SK-N-SH (cell line): ENCODE data around the gene SPTBN1. TPM values are rescaled to one million over a fixed set of nuclear protein-coding genes. Genes with fewer than 3 reads are reported as not detected.

ENCODE experiments used
- CTCF ChIA-PET: fragments of 300-600, 350-600 bp; formaldehyde crosslinking; extraction: SDS; loops from one replicate; lab custom pipeline; 2021; lab: Yijun Ruan, JAX
- POLR2A ChIA-PET: fragments of 350-600 bp; sonication (Branson Sonifier 250); formaldehyde crosslinking; extraction: SDS; loops from one replicate; lab custom pipeline; 2020; ENCODE audit warnings: antibody characterized with exemption, inconsistent platforms; lab: Yijun Ruan, JAX
- DNase-seq: peaks from one replicate; pipeline ENCODE4 v3.0.0; 2012
- H2AFZ ChIP-seq: fragments of 200-600 bp; sonication (generic); 2 replicates; pipeline ENCODE4 v1.8.1; 2016; ENCODE audit warnings: antibody characterized with exemption, mild to moderate bottlenecking, low read depth
- H3F3A ChIP-seq: fragments of 200-600 bp; sonication (generic); replicated peaks from 2 replicates; pipeline ENCODE3; 2016; ENCODE audit warnings: antibody characterized with exemption, mild to moderate bottlenecking; ENCODE audit not compliant: insufficient read depth
- H3K27ac ChIP-seq, 2 experiments: fragments of 200-500 bp in 1 of 2; fragments of 200-600 bp in 1 of 2; sonication (Bioruptor generic) in 1 of 2; sonication (generic), shearing (Covaris generic) in 1 of 2; 2 replicates each; pipeline versions ENCODE4 v1.5.1 to v1.6.1; 2014 to 2016; ENCODE audit warnings: low read depth in 2 of 2, inconsistent platforms in 1 of 2, low read length in 1 of 2, mild to moderate bottlenecking in 1 of 2, mixed read lengths in 1 of 2
- H3K27me3 ChIP-seq: fragments of 200-600 bp; sonication (generic), shearing (Covaris generic); 2 replicates; pipeline ENCODE4 v1.6.1; 2016; ENCODE audit warnings: mixed run types; ENCODE audit not compliant: insufficient read depth
- H3K36me3 ChIP-seq, 2 experiments: fragments of 200-500 bp in 1 of 2; fragments of 200-600 bp in 1 of 2; sonication (Bioruptor generic) in 1 of 2; sonication (generic) in 1 of 2; replicated peaks in 1 of 2; 2 replicates each; pipeline versions ENCODE3 to v1.5.1; 2014 to 2016; ENCODE audit warnings: low read length in 1 of 2, mild to moderate bottlenecking in 1 of 2; ENCODE audit not compliant: insufficient read depth in 2 of 2, control insufficient read depth in 1 of 2
- H3K4me1 ChIP-seq, 2 experiments: fragments of 200-500 bp in 1 of 2; fragments of 200-600 bp in 1 of 2; sonication (Bioruptor generic) in 1 of 2; sonication (generic), shearing (Covaris generic) in 1 of 2; 2 replicates each; pipeline versions ENCODE4 v1.5.1 to v1.6.1; 2014 to 2016; ENCODE audit warnings: low read depth in 1 of 2, low read length in 1 of 2, mixed run types in 1 of 2; ENCODE audit not compliant: insufficient read depth in 2 of 2, control insufficient read depth in 1 of 2
- H3K4me2 ChIP-seq: fragments of 200-600 bp; sonication (generic), shearing (Covaris generic); 2 replicates; pipeline ENCODE4 v1.6.1; 2017; ENCODE audit warnings: mixed run types
- H3K4me3 ChIP-seq, 2 experiments: fragments of 200-500 bp in 1 of 2; fragments of 200-600 bp in 1 of 2; sonication (Bioruptor generic) in 1 of 2; sonication (generic), shearing (Covaris generic) in 1 of 2; 2 replicates each; pipeline versions ENCODE4 v1.5.1 to v1.8.1; 2014 to 2016; ENCODE audit warnings: low read depth in 2 of 2, inconsistent platforms in 1 of 2, low read length in 1 of 2, mild to moderate bottlenecking in 1 of 2, mixed read lengths in 1 of 2, moderate library complexity in 1 of 2
- H3K79me2 ChIP-seq: fragments of 200-600 bp; sonication (generic); 2 replicates; pipeline ENCODE4 v1.8.1; 2017; ENCODE audit warnings: mild to moderate bottlenecking; ENCODE audit not compliant: insufficient read depth
- H3K9ac ChIP-seq: fragments of 200-600 bp; sonication (generic); 2 replicates; pipeline ENCODE4 v1.6.1; 2017; ENCODE audit warnings: mixed run types
- H3K9me2 ChIP-seq: fragments of 200-600 bp; sonication (generic); 2 replicates; pipeline ENCODE4 v1.6.1; 2017; ENCODE audit warnings: mixed run types
- H3K9me3 ChIP-seq: fragments of 200-600 bp; sonication (generic); 2 replicates; pipeline ENCODE4 v1.6.1; 2017; ENCODE audit warnings: mixed run types, mild to moderate bottlenecking, moderate library complexity
- H4K20me1 ChIP-seq: fragments of 200-600 bp; sonication (generic); 2 replicates; pipeline ENCODE4 v1.6.1; 2017; ENCODE audit warnings: mild to moderate bottlenecking, mixed run types; ENCODE audit not compliant: insufficient read depth
- ELF1 ChIP-seq: IDR thresholded peaks from 2 replicates; pipeline ENCODE4 v1.4.0; 2012
- EP300 ChIP-seq, 2 experiments: IDR thresholded peaks; 2 replicates each; pipeline versions ENCODE4 v1.4.0 to v1.6.1; 2012; ENCODE audit warnings: borderline replicate concordance in 1 of 2, low read depth in 1 of 2, low read length in 1 of 2
- EZH2phosphoT487 ChIP-seq: fragments of 200-600 bp; sonication (generic); IDR thresholded peaks from 2 replicates; pipeline ENCODE4 v1.6.1; 2017; ENCODE audit warnings: low read depth, mixed run types, mild to moderate bottlenecking, antibody characterized with exemption, moderate library complexity, borderline replicate concordance
- FOSL2 ChIP-seq: IDR thresholded peaks from 2 replicates; pipeline ENCODE4 v1.4.0; 2012; ENCODE audit warnings: low read depth, mild to moderate bottlenecking, moderate library complexity, borderline replicate concordance
- FOXM1 ChIP-seq: IDR thresholded peaks from 2 replicates; pipeline ENCODE4 v1.4.0; 2012; ENCODE audit warnings: low read depth, mild to moderate bottlenecking
- GABPA ChIP-seq: IDR thresholded peaks from 2 replicates; pipeline ENCODE4 v1.4.0; 2012; ENCODE audit warnings: low read depth, mild to moderate bottlenecking
- GATA2 ChIP-seq: sonication (generic); formaldehyde crosslinking; IDR thresholded peaks from 2 replicates; pipeline ENCODE4 v1.5.0; 2020; ENCODE audit warnings: mild to moderate bottlenecking, missing genetic modification reagents
- MEF2A ChIP-seq: IDR thresholded peaks from 2 replicates; pipeline ENCODE4 v1.4.0; 2012; ENCODE audit warnings: low read depth, borderline replicate concordance
- MXI1 ChIP-seq: IDR thresholded peaks from 2 replicates; pipeline ENCODE4 v1.6.1; 2012; ENCODE audit warnings: mild to moderate bottlenecking, low read depth, low read length, improper control_type of control experiment
- NFIC ChIP-seq: IDR thresholded peaks from 2 replicates; pipeline ENCODE4 v1.4.0; 2012; ENCODE audit warnings: borderline replicate concordance
- NRF1 ChIP-seq: IDR thresholded peaks from 2 replicates; pipeline ENCODE4 v1.6.1; 2012; ENCODE audit warnings: low read depth, mild to moderate bottlenecking, low read length
- PBX3 ChIP-seq: IDR thresholded peaks from 2 replicates; pipeline ENCODE4; 2012
- POLR2AphosphoS5 ChIP-seq: IDR thresholded peaks from 2 replicates; pipeline ENCODE4 v1.6.1; 2012; ENCODE audit warnings: low read depth, low read length
- RCOR1 ChIP-seq: fragments of 150-350 bp; IDR thresholded peaks from 2 replicates; pipeline ENCODE4 v1.6.1; 2017; ENCODE audit warnings: antibody characterized with exemption, low read length
- RFX5 ChIP-seq: IDR thresholded peaks from 2 replicates; pipeline ENCODE4 v1.6.1; 2012; ENCODE audit warnings: mild to moderate bottlenecking, improper control_type of control experiment, low read length
- SIN3A ChIP-seq: IDR thresholded peaks from 2 replicates; pipeline ENCODE4 v1.6.1; 2012; ENCODE audit warnings: low read depth, mild to moderate bottlenecking, low read length, moderate library complexity, borderline replicate concordance
- TCF12 ChIP-seq: IDR thresholded peaks from 2 replicates; pipeline ENCODE4 v1.4.0; 2012
- TEAD4 ChIP-seq: IDR thresholded peaks from 2 replicates; pipeline ENCODE4 v1.4.0; 2012; ENCODE audit warnings: mild to moderate bottlenecking, borderline replicate concordance; ENCODE audit not compliant: insufficient read depth
- YY1 ChIP-seq: IDR thresholded peaks from 2 replicates; pipeline ENCODE4 v1.4.0; 2012; ENCODE audit warnings: low read depth, mild to moderate bottlenecking
- WGBS: methylation state at CpG from one replicate; pipeline ENCODE4 v1.1.6; 2017; ENCODE audit warnings: low lambda C conversion rate; 5-methylcytosine and 5-hydroxymethylcytosine counted together
- polyA plus RNA-seq, 3 experiments: library from polyadenylated mRNA; depleted of rRNA; stranded (reverse); fragments of >200 nt; gene quantifications; 2 replicates each; pipeline ENCODE4 v1.2.3, GENCODE V29; 2012
- TF ChIP-seq, protein P1 (sequence below): fragments of 200-600 bp; sonication (generic); IDR thresholded peaks from 2 replicates; pipeline ENCODE4 v1.6.1; 2017; ENCODE audit warnings: antibody characterized with exemption, mild to moderate bottlenecking, moderate library complexity
- TF ChIP-seq, protein P2 (sequence below): IDR thresholded peaks from 2 replicates; pipeline ENCODE4 v1.6.1; 2012; ENCODE audit warnings: mild to moderate bottlenecking, low read depth, low read length, moderate library complexity
- TF ChIP-seq, protein P3 (sequence below): IDR thresholded peaks from 2 replicates; pipeline ENCODE4 v1.4.0; 2012; ENCODE audit warnings: low read depth

The SPTBN1 gene
- polyA plus RNA-seq, 1 of the 3 experiments (the other 2 are of a cell fraction): 29.1 TPM

DNA sequence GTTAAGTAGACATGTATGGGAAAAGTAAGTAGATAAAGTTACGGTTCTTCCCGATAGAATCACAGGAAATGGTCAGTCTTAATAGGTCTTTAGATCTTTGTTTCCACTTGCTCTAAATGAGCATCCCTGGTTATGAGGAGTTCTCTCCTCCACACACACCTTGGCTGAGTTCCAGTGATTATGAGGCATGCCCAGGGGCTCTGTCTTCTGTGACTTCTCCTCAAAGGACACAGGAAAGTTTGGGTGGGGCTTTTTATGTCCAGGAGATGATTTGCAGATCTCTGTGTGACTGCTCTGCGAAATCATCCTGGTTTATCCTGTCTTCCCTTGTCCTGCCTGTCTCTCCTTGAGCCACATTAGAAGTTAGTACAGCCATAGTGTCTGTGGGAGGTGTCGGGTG lies 183.5 kb downstream of the SPTBN1 start:
- H2AFZ ChIP-seq: no peak overlapping the region
- no peaks in the 10 kb centered on the region for H3K27me3 ChIP-seq
- H4K20me1 ChIP-seq: no peaks in the 10 kb centered on the region
- no peak for TF ChIP-seq MEF2A
- peak; percentile 32; the same call in 1 of the 2 replicates for TF ChIP-seq NFIC
- peaks cover 43 to 56% of the 10 kb centered on the region in 2 experiments for H3K36me3 ChIP-seq
- no peak overlapping the region for H3K9ac ChIP-seq
- peaks cover 43% of the 10 kb centered on the region for H3K79me2 ChIP-seq
- ChIA-PET POLR2A (no interaction called here), CTCF (interaction anchor here (1.0 to 1.4 kb wide), 3 partner anchors 18 to 533 kb away, joined by 3 to 7 read pairs (median 4); no protein-coding TSS in a partner anchor)
- no peak overlapping the region for H3K4me2 ChIP-seq
- H3K9me3 ChIP-seq: no peaks in the 10 kb centered on the region
- H3K4me1 ChIP-seq: peaks cover 19 to 28% of the 10 kb centered on the region in 2 experiments
- 63% methylated on average over 4 of the region's 4 CpGs for WGBS
- DNase-seq: no peak
- no peaks in the 10 kb centered on the region for H3K9me2 ChIP-seq
- H3F3A ChIP-seq: peaks cover 13% of the 10 kb centered on the region
- H3K27ac ChIP-seq: no peak overlapping the region
- no peak overlapping the region for H3K4me3 ChIP-seq

DNA sequence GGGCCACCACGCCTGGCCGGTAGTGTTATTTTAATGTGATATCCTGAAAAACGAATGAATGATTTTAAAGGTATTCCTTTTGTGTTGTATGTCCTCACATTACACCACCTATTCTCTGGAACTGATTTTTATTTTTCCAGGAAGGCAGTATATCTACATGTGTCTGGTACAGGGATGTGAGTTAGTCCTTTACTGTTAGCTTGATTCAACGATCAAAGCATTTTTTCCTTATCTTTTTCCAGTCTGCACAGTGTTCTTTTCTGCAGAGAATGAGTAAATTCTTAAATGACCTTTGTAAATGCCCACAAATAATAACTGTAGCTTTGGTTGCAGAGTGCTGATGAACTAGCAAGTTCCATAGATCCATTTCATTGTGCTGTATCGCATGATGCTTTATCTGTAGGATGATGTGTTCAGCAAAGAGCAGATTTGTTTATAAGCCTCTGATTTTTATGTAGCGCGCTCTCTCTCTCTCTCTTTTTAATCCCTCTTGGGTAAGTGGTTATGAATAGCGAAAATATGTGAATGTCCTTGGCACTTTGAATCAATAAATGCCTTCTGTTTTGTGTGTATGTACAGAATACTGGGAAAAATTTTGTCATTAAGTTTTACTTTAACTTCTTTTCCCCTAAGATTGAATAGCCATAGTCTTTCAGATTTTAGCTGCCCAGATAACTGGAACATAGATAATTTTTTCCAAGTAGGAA lies 184.9 kb downstream of the SPTBN1 start:
- CTCF ChIA-PET: interaction anchor here (1.1 kb wide), 1 partner anchor 118 kb away, joined by 3 read pairs; no protein-coding TSS in a partner anchor
- Histone ChIP-seq H3K4me1 (peaks cover 12 to 15% of the 10 kb centered on the region in 2 experiments; a peak in 3 of 4 replicates), H3K36me3 (peaks cover 55 to 69% of the 10 kb centered on the region in 2 experiments), H4K20me1 (no peaks in the 10 kb centered on the region), H3K9me3 (no peaks in the 10 kb centered on the region), H3K27me3 (no peaks in the 10 kb centered on the region), H2AFZ (no peak overlapping the region), H3K27ac (no peak overlapping the region; a peak in 1 of 4 replicates), H3F3A (peaks cover under 1% of the 10 kb centered on the region), H3K4me3 (no peak overlapping the region), H3K9ac (no peak overlapping the region), H3K4me2 (no peak overlapping the region), H3K9me2 (no peaks in the 10 kb centered on the region), H3K79me2 (peaks cover 43% of the 10 kb centered on the region)
- POLR2A ChIA-PET: no interaction called here
- no peak for DNase-seq
- whole genome bisulfite sequencing: 78% methylated on average over 8 of the region's 8 CpGs
- no peak for TF ChIP-seq MXI1
- no peak for TF ChIP-seq NRF1
- no peak for TF ChIP-seq FOSL2
- TF ChIP-seq, protein P1, sequence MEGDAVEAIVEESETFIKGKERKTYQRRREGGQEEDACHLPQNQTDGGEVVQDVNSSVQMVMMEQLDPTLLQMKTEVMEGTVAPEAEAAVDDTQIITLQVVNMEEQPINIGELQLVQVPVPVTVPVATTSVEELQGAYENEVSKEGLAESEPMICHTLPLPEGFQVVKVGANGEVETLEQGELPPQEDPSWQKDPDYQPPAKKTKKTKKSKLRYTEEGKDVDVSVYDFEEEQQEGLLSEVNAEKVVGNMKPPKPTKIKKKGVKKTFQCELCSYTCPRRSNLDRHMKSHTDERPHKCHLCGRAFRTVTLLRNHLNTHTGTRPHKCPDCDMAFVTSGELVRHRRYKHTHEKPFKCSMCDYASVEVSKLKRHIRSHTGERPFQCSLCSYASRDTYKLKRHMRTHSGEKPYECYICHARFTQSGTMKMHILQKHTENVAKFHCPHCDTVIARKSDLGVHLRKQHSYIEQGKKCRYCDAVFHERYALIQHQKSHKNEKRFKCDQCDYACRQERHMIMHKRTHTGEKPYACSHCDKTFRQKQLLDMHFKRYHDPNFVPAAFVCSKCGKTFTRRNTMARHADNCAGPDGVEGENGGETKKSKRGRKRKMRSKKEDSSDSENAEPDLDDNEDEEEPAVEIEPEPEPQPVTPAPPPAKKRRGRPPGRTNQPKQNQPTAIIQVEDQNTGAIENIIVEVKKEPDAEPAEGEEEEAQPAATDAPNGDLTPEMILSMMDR: no peak
- no peak for TF ChIP-seq GATA2 (CRISPR knock-in tag)
- no peak for TF ChIP-seq RFX5
- no peak for TF ChIP-seq GABPA
- no peak for TF ChIP-seq POLR2AphosphoS5
- TF ChIP-seq, protein P2, sequence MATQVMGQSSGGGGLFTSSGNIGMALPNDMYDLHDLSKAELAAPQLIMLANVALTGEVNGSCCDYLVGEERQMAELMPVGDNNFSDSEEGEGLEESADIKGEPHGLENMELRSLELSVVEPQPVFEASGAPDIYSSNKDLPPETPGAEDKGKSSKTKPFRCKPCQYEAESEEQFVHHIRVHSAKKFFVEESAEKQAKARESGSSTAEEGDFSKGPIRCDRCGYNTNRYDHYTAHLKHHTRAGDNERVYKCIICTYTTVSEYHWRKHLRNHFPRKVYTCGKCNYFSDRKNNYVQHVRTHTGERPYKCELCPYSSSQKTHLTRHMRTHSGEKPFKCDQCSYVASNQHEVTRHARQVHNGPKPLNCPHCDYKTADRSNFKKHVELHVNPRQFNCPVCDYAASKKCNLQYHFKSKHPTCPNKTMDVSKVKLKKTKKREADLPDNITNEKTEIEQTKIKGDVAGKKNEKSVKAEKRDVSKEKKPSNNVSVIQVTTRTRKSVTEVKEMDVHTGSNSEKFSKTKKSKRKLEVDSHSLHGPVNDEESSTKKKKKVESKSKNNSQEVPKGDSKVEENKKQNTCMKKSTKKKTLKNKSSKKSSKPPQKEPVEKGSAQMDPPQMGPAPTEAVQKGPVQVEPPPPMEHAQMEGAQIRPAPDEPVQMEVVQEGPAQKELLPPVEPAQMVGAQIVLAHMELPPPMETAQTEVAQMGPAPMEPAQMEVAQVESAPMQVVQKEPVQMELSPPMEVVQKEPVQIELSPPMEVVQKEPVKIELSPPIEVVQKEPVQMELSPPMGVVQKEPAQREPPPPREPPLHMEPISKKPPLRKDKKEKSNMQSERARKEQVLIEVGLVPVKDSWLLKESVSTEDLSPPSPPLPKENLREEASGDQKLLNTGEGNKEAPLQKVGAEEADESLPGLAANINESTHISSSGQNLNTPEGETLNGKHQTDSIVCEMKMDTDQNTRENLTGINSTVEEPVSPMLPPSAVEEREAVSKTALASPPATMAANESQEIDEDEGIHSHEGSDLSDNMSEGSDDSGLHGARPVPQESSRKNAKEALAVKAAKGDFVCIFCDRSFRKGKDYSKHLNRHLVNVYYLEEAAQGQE: no peak
- TF ChIP-seq RCOR1: no peak
- no peak for TF ChIP-seq TEAD4
- TF ChIP-seq FOXM1: no peak
- TF ChIP-seq EZH2phosphoT487: no peak
- TF ChIP-seq EP300 (IDR thresholded peaks at IDR 0.05; ENCODE audit: borderline replicate concordance in 1 of 2, low read depth in 1 of 2, low read length in 1 of 2): no peak
- TF ChIP-seq PBX3: no peak
- TF ChIP-seq, protein P3, sequence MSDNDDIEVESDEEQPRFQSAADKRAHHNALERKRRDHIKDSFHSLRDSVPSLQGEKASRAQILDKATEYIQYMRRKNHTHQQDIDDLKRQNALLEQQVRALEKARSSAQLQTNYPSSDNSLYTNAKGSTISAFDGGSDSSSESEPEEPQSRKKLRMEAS: no peak
- no peak for TF ChIP-seq ELF1
- TF ChIP-seq YY1: no peak
- no peak for TF ChIP-seq SIN3A
- no peak for TF ChIP-seq TCF12
